GM12878 (cell line): Measurements from ENCODE around the gene NAV2. TPM values are rescaled to one million over a fixed set of nuclear protein-coding genes. Genes with fewer than 3 reads are reported as not detected.

ENCODE experiments used
- ATAC-seq: fragments of 200-7000 bp; cut with Tn5 transposase; 3 replicates; pipeline ENCODE4 v1.9.1; 2020; ENCODE audit warnings: mild to moderate bottlenecking, moderate library complexity
- BruUV-seq: library from RNA; stranded (reverse); fragments of 400-500 nt; replicated peaks from 2 replicates; lab custom pipeline; 2021; lab: Mats Ljungman, UMichigan
- CTCF ChIA-PET: fragments of 300-600 bp; sonication (Branson Sonifier 250); formaldehyde crosslinking; extraction: SDS; loops from one replicate; lab custom pipeline; 2021; ENCODE audit warnings: inconsistent platforms; lab: Yijun Ruan, JAX
- POLR2A ChIA-PET: fragments of 350-600 bp; formaldehyde crosslinking; extraction: SDS; loops from one replicate; lab custom pipeline; 2021; ENCODE audit warnings: inconsistent platforms; lab: Charles Lee
- RAD21 ChIA-PET: fragments of 300-600 bp; sonication (Branson Sonifier 250); formaldehyde crosslinking; loops from one replicate; lab custom pipeline; 2023; ENCODE audit warnings: antibody characterized with exemption; ENCODE audit not compliant: unreplicated experiment; lab: Charles Lee
- SMC1A ChIA-PET: fragments of 300-600 bp; sonication (Branson Sonifier 250); formaldehyde crosslinking; loops from one replicate; lab custom pipeline; 2023; ENCODE audit not compliant: unreplicated experiment, uncharacterized antibody; lab: Charles Lee
- DNase-seq: peaks from one replicate; pipeline ENCODE4 v3.0.0-alpha.2; 2011; ENCODE audit warnings: low read depth, low spot score
- FAIRE-seq: peaks from 3 replicates; lab custom pipeline; 2011; peaks lifted over from hg19 to GRCh38; lab: Jason Lieb, UNC
- H2AFZ ChIP-seq: 2 replicates; pipeline ENCODE4 v1.6.0; 2011; ENCODE audit warnings: low read depth, low read length, control low read depth; ENCODE audit not compliant: control insufficient read depth
- H3K27ac ChIP-seq: 2 replicates; pipeline ENCODE4 v1.5.1; 2011; ENCODE audit warnings: control low read depth; ENCODE audit not compliant: control insufficient read depth, insufficient read depth
- H3K27me3 ChIP-seq, 2 experiments: replicated peaks in 1 of 2; 2 replicates each; pipeline versions ENCODE4 v1.6.0 to v1.6.1; 2011; ENCODE audit warnings: low read length in 1 of 2; ENCODE audit not compliant: control insufficient read depth in 2 of 2, insufficient read depth in 2 of 2
- H3K36me3 ChIP-seq, 2 experiments: 2 replicates each; pipeline ENCODE4 v1.5.1; 2011; ENCODE audit warnings: low read length in 1 of 2; ENCODE audit not compliant: control insufficient read depth in 2 of 2, insufficient read depth in 2 of 2
- H3K4me1 ChIP-seq: 2 replicates; pipeline ENCODE4 v1.6.1; 2011; ENCODE audit warnings: mild to moderate bottlenecking, low read length, moderate library complexity, mixed read lengths; ENCODE audit not compliant: control insufficient read depth, insufficient read depth
- H3K4me2 ChIP-seq: 2 replicates; pipeline ENCODE4 v1.6.0; 2011; ENCODE audit warnings: control low read depth; ENCODE audit not compliant: control insufficient read depth, insufficient read depth
- H3K4me3 ChIP-seq: fragments of 200-600 bp; sonication (generic); 2 replicates; pipeline ENCODE4 v1.5.1; 2016
- H3K79me2 ChIP-seq: 2 replicates; pipeline ENCODE4 v1.6.0; 2011; ENCODE audit warnings: low read length; ENCODE audit not compliant: control insufficient read depth, insufficient read depth
- H3K9ac ChIP-seq: 2 replicates; pipeline ENCODE4 v1.8.0; 2011; ENCODE audit warnings: low read length, control low read depth, mixed read lengths; ENCODE audit not compliant: control insufficient read depth, insufficient read depth
- H3K9me3 ChIP-seq: replicated peaks from 3 replicates; pipeline ENCODE4 v1.5.1; 2011; ENCODE audit warnings: mild to moderate bottlenecking, low read length; ENCODE audit not compliant: control insufficient read depth, insufficient read depth
- H4K20me1 ChIP-seq: 2 replicates; pipeline ENCODE4 v1.6.0; 2011; ENCODE audit not compliant: control insufficient read depth, insufficient read depth
- CHD1 ChIP-seq: IDR thresholded peaks from 2 replicates; pipeline ENCODE4 v1.6.1; 2012; ENCODE audit warnings: low read depth, low read length, improper control_type of control experiment
- CHD4 ChIP-seq: fragments of 200-600 bp; sonication (generic); IDR thresholded peaks from 2 replicates; pipeline ENCODE4 v1.6.1; 2016; ENCODE audit warnings: mild to moderate bottlenecking
- E2F4 ChIP-seq: IDR thresholded peaks from 2 replicates; pipeline ENCODE4 v1.6.1; 2012; ENCODE audit warnings: low read depth, low read length, improper control_type of control experiment
- ETV6 ChIP-seq, 2 experiments: fragments of 450-650 bp in 1 of 2; IDR thresholded peaks in 1 of 2; conservative IDR thresholded peaks in 1 of 2; 2 replicates each; pipeline ENCODE4 v1.6.1; 2014; ENCODE audit warnings: antibody characterized with exemption in 1 of 2, borderline replicate concordance in 1 of 2, low read depth in 1 of 2, mild to moderate bottlenecking in 1 of 2, moderate library complexity in 1 of 2
- MTA2 ChIP-seq: fragments of 450-650 bp; IDR thresholded peaks from 2 replicates; pipeline ENCODE4 v1.6.1; 2016; ENCODE audit warnings: low read depth, mild to moderate bottlenecking, moderate library complexity
- SIX5 ChIP-seq: IDR thresholded peaks from 2 replicates; pipeline ENCODE4 v1.6.1; 2011; ENCODE audit warnings: mild to moderate bottlenecking, low read depth, low read length, moderate library complexity; ENCODE audit not compliant: severe bottlenecking
- SUPT20H ChIP-seq: IDR thresholded peaks from 2 replicates; pipeline ENCODE4 v1.6.1; 2011; ENCODE audit warnings: low read depth, mild to moderate bottlenecking, low read length, moderate library complexity, borderline replicate concordance; ENCODE audit not compliant: control insufficient read depth
- TAF1 ChIP-seq: IDR thresholded peaks from 2 replicates; pipeline ENCODE4 v1.6.1; 2011; ENCODE audit warnings: mild to moderate bottlenecking, low read depth, low read length, borderline replicate concordance
- TBL1XR1 ChIP-seq: IDR thresholded peaks from 2 replicates; pipeline ENCODE4 v1.6.1; 2012; ENCODE audit warnings: low read depth, low read length, improper control_type of control experiment
- ZNF592 ChIP-seq: fragments of 450-650 bp; IDR thresholded peaks from 2 replicates; pipeline ENCODE4 v1.6.1; 2017; ENCODE audit warnings: mild to moderate bottlenecking, moderate library complexity
- WGBS: methylation state at CpG from one replicate; pipeline ENCODE4 v1.1.6; 2016; ENCODE audit warnings: low lambda C conversion rate; ENCODE audit not compliant: insufficient replicate concordance, insufficient coverage; ENCODE audit errors: missing lambda C conversion rate; 5-methylcytosine and 5-hydroxymethylcytosine counted together
- in situ Hi-C: fragments of 300-500 bp; cut with MboI; formaldehyde crosslinking; loops from 9 replicates; pipeline ENCODE4 v1.14.3; 2018; ENCODE audit warnings: mixed read lengths
- intact Hi-C: fragments of 100-400 bp; cut with micrococcal nuclease; formaldehyde crosslinking; loops from one replicate; pipeline ENCODE4 v1.14.2; 2022; ENCODE audit not compliant: unreplicated experiment
- polyA plus RNA-seq, 11 experiments: library from polyadenylated mRNA; depleted of rRNA in 4 of 11; unstranded in 6 of 11; stranded (reverse) in 5 of 11; fragments of >200 nt; fragmentation: Nextera tagmentation in 4 of 11; fragmentation: Illumina TruSeq in 1 of 11; extraction: Ambion mirVana in 4 of 11; extraction: Trizol in 1 of 11; gene quantifications; 1 replicate in 1 of 11; 2 replicates in 10 of 11; pipeline versions ENCODE4 v1.2.1 to v1.2.3, GENCODE V29; 2011 to 2016; ENCODE audit warnings: inconsistent platforms in 2 of 11, missing spikeins in 2 of 11, low read depth in 1 of 11
- total RNA-seq, 4 experiments: library from RNA; depleted of rRNA in 3 of 4; stranded (reverse); fragments of >200 nt in 3 of 4; fragmentation: Illumina TruSeq in 1 of 4; extraction: Trizol in 1 of 4; gene quantifications; 2 replicates each; pipeline versions ENCODE4 v1.2.1 to v1.2.3, GENCODE V29; 2013 to 2021
- TF ChIP-seq, protein P1 (sequence below): fragments of 450-650 bp; IDR thresholded peaks from 2 replicates; pipeline ENCODE4 v1.6.1; 2018; ENCODE audit warnings: borderline replicate concordance, mild to moderate bottlenecking; ENCODE audit not compliant: partially characterized antibody
- TF ChIP-seq, protein P2 (sequence below): fragments of 150-350 bp; IDR thresholded peaks from 2 replicates; pipeline ENCODE4 v1.6.1; 2014; ENCODE audit warnings: mild to moderate bottlenecking, low read depth, low read length

The NAV2 gene
- total and polyA plus RNA-seq, 10 of the 15 experiments (the other 5 are each of a cell fraction or from before 2014, with no cell fraction given) = 0.35 to 6.1 (median 1.1) TPM

- Histone ChIP-seq H3K4me2 (no peak overlapping the region), H3K4me3 (no peak overlapping the region), H4K20me1 (no peaks in the 10 kb centered on the region), H2AFZ (no peak overlapping the region), H3K27ac (no peak overlapping the region), H3K9me3 (no peaks in the 10 kb centered on the region), H3K9ac (no peak overlapping the region), H3K27me3 (peaks cover 0 to under 1% of the 10 kb centered on the region in 2 experiments; a peak in 2 of 4 replicates), H3K79me2 (no peaks in the 10 kb centered on the region), H3K4me1 (no peaks in the 10 kb centered on the region), H3K36me3 (no peaks in the 10 kb centered on the region)
- ATAC-seq = no peak
- in situ Hi-C loops (no loop called here), intact Hi-C loops (no loop called here)
- FAIRE-seq = no peak
- ChIA-PET RAD21 (no interaction called here), SMC1A (no interaction called here), POLR2A (no interaction called here), CTCF (interaction anchor here (0.6 to 1.2 kb wide), 4 partner anchors 8 to 80 kb away, joined by 3 to 4 read pairs (median 3); no protein-coding TSS in a partner anchor)
- no peak for DNase-seq
- BruUV-seq = no TSS peak
- 69% methylated on average over 1 of the region's 1 CpG for WGBS
- TF ChIP-seq TBL1XR1 = no peak
- no peak for TF ChIP-seq E2F4
- no peak for TF ChIP-seq CHD4
- no peak for TF ChIP-seq CHD1
- no peak for TF ChIP-seq TAF1
- TF ChIP-seq SIX5 = no peak
- TF ChIP-seq SUPT20H = no peak
- TF ChIP-seq ZNF592 = no peak
- TF ChIP-seq, protein P1, sequence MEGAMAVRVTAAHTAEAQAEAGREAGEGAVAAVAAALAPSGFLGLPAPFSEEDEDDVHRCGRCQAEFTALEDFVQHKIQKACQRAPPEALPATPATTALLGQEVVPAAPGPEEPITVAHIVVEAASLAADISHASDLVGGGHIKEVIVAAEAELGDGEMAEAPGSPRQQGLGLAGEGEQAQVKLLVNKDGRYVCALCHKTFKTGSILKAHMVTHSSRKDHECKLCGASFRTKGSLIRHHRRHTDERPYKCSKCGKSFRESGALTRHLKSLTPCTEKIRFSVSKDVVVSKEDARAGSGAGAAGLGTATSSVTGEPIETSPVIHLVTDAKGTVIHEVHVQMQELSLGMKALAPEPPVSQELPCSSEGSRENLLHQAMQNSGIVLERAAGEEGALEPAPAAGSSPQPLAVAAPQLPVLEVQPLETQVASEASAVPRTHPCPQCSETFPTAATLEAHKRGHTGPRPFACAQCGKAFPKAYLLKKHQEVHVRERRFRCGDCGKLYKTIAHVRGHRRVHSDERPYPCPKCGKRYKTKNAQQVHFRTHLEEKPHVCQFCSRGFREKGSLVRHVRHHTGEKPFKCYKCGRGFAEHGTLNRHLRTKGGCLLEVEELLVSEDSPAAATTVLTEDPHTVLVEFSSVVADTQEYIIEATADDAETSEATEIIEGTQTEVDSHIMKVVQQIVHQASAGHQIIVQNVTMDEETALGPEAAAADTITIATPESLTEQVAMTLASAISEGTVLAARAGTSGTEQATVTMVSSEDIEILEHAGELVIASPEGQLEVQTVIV = no peak
- TF ChIP-seq ETV6 (conservative IDR thresholded peaks at IDR 0.05 in 1 of 2, IDR thresholded peaks at IDR 0.05 in 1 of 2; ENCODE audit: borderline replicate concordance in 1 of 2, low read depth in 1 of 2) = no peak
- no peak for TF ChIP-seq MTA2
- TF ChIP-seq, protein P2, sequence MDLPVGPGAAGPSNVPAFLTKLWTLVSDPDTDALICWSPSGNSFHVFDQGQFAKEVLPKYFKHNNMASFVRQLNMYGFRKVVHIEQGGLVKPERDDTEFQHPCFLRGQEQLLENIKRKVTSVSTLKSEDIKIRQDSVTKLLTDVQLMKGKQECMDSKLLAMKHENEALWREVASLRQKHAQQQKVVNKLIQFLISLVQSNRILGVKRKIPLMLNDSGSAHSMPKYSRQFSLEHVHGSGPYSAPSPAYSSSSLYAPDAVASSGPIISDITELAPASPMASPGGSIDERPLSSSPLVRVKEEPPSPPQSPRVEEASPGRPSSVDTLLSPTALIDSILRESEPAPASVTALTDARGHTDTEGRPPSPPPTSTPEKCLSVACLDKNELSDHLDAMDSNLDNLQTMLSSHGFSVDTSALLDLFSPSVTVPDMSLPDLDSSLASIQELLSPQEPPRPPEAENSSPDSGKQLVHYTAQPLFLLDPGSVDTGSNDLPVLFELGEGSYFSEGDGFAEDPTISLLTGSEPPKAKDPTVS = no peak
Observed at GRCh38 chr11:20030472-20030871, 317.8 kb downstream of the NAV2 start.
